BJ (cell line): Measurements from ENCODE around the gene GSDME. TPM values are rescaled to one million over a fixed set of nuclear protein-coding genes. Genes with fewer than 3 reads are reported as not detected.

ENCODE experiments used
- CTCF ChIA-PET: fragments of 350-600 bp; formaldehyde crosslinking; extraction: SDS; loops from one replicate; lab custom pipeline; 2021; ENCODE audit warnings: antibody characterized with exemption, inconsistent platforms; lab: Yijun Ruan, JAX
- POLR2A ChIA-PET: fragments of 300-600 bp; sonication (Branson Sonifier 250); formaldehyde crosslinking; extraction: SDS; loops from one replicate; lab custom pipeline; 2021; ENCODE audit warnings: antibody characterized with exemption; lab: Charles Lee
- DNase-seq: peaks from one replicate; pipeline ENCODE4 v3.0.0-alpha.2; 2011; ENCODE audit warnings: low read depth
- H3K27me3 ChIP-seq: 2 replicates; pipeline ENCODE4 v1.6.0; 2011; ENCODE audit warnings: low read length; ENCODE audit not compliant: control insufficient read depth, insufficient read depth
- H3K36me3 ChIP-seq: 2 replicates; pipeline ENCODE4 v1.5.1; 2011; ENCODE audit warnings: low read length; ENCODE audit not compliant: control insufficient read depth, insufficient read depth
- H3K4me3 ChIP-seq: 2 replicates; pipeline ENCODE4 v1.5.1; 2011; ENCODE audit warnings: low read depth, mild to moderate bottlenecking, control low read depth, low read length
- polyA minus RNA-seq: library from RNA; depleted of rRNA, polyadenylated mRNA; stranded (reverse); fragments of >200 nt; gene quantifications from 2 replicates; pipeline ENCODE4 v1.2.3, GENCODE V29; 2011; rRNA and poly(A)+ RNA removed
- polyA plus RNA-seq: library from polyadenylated mRNA; depleted of rRNA; stranded (reverse); fragments of >200 nt; gene quantifications from 2 replicates; pipeline ENCODE4 v1.2.3, GENCODE V29; 2011; rRNA removed
- TF ChIP-seq, protein P1 (sequence below): IDR thresholded peaks from 2 replicates; pipeline ENCODE4 v1.5.1; 2011; ENCODE audit warnings: low read depth, mild to moderate bottlenecking, control low read depth, inconsistent platforms, low read length, moderate library complexity; ENCODE audit not compliant: insufficient read depth

Gene GSDME
- polyA plus RNA-seq (44.3 and 47.2 TPM in 2 replicates), polyA minus RNA-seq (24.1 and 27.2 TPM in 2 replicates)

DNA sequence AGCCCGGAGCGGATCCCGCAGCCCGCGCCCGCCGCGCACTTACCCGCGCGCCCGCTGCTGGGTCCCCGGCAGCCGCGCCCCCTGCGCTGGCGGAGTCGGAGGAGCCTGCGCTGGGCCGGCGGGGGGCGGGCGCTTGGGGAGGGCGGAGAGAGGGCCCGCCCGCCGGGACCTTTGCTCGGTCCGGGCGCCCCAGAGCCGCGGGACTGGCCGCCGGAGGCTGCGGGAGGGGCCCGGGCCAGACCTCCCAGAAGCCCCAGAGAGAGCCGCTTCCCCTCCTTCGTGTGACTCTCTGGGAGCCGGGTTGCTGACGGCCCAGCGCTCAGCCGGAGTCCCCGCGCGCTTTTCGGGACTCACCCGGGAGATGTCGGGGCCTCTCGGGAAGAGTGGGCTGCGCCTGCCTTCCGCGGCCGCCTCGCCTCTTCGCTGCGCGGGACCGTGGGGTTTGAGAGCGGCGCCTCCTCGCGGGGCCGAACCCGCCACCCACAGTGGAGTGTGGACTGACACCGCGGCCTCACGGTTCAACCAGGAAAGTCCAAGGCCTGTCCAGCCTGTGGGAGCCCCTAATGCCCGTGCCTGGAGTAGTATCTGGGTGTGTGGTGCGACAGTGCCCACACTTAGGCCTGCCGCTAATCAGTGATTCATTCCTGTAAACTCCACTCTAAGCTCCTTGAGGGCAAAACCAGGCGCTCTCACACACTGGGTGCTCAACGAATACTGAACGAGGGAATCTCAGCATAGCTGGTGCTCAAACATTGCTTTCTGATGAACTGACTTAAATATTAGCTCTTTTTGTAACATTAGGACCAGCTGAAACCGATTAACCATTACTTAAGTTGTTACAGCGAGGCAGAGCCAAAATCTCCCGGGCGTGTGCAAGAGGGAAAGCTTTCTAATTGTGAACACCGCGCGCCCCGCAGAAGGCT is at the start of gene GSDME:
GSDME (minus strand) TSS at position 112 of the 923 bp plus-strand sequence. CDS start 7,690 bp downstream, outside the sequence.
- DNase-seq = peak; percentile 24
- Histone ChIP-seq H3K27me3 (no peaks in the 10 kb centered on the region), H3K36me3 (no peaks in the 10 kb centered on the region), H3K4me3 (peak within 1 kb of the TSS; percentile 73)
- TF ChIP-seq, protein P1, sequence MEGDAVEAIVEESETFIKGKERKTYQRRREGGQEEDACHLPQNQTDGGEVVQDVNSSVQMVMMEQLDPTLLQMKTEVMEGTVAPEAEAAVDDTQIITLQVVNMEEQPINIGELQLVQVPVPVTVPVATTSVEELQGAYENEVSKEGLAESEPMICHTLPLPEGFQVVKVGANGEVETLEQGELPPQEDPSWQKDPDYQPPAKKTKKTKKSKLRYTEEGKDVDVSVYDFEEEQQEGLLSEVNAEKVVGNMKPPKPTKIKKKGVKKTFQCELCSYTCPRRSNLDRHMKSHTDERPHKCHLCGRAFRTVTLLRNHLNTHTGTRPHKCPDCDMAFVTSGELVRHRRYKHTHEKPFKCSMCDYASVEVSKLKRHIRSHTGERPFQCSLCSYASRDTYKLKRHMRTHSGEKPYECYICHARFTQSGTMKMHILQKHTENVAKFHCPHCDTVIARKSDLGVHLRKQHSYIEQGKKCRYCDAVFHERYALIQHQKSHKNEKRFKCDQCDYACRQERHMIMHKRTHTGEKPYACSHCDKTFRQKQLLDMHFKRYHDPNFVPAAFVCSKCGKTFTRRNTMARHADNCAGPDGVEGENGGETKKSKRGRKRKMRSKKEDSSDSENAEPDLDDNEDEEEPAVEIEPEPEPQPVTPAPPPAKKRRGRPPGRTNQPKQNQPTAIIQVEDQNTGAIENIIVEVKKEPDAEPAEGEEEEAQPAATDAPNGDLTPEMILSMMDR = peak; percentile 25; the same call in 1 of the 2 replicates
- CTCF ChIA-PET = interaction anchor here (1.0 to 2.9 kb wide), 5 partner anchors 14 to 87 kb away, joined by 3 to 9 read pairs (median 4); no protein-coding TSS in a partner anchor
- POLR2A ChIA-PET = no interaction called here

DNA sequence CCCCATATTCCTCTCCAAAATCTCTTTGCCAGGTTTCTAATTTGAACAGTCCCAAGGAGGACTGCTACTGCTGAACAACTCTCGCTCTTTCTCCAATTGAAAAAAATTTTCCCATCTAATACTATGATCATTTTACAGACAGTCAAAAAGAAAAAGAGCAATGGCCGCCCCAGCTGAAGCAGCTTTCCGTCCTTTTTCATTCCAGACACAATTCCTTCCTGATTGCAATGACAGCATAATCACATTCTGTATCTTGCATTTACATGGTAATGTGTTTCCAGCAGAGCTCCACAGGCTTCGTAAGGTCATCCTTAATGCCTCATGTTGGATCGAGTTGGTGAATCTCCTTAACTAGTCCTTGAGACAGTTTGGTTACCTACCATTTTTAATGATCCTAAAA is 45.0 kb upstream of the GSDME start:
- Histone ChIP-seq H3K4me3 (no peak overlapping the region), H3K27me3 (no peaks in the 10 kb centered on the region), H3K36me3 (peaks cover 4% of the 10 kb centered on the region)
- CTCF ChIA-PET = interaction anchor here (0.7 to 2.5 kb wide), 6 partner anchors 9 to 296 kb away, joined by 3 to 13 read pairs (median 6); no protein-coding TSS in a partner anchor
- DNase-seq = no peak
- TF ChIP-seq, protein P1 = no peak
- POLR2A ChIA-PET = no interaction called here

DNA sequence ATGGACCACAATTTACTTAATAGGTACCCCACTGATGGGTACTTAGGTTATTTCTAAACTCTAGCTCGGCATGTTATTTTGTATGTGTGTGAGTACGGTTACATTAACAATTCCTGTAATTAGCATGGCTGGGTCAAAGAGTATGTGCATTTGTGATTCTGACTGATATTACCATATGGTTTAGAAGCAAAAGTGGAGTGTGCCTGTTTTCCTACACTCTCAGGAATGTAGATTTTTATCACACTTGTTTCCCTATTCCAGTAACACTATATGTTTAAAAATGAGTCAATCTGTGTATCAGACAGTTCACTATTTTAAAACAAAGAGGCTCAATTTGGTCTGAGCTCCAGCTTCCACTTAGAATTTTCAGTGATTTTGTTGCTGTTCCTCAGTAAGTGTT is 44.6 kb upstream of the GSDME start:
- POLR2A ChIA-PET = no interaction called here
- DNase-seq = no peak
- TF ChIP-seq, protein P1 = no peak
- no peaks in the 10 kb centered on the region for H3K27me3 ChIP-seq
- no peak overlapping the region for H3K4me3 ChIP-seq
- CTCF ChIA-PET = interaction anchor here (0.7 to 2.5 kb wide), 5 partner anchors 10 to 297 kb away, joined by 3 to 11 read pairs (median 5); no protein-coding TSS in a partner anchor
- peaks cover 4% of the 10 kb centered on the region for H3K36me3 ChIP-seq

DNA sequence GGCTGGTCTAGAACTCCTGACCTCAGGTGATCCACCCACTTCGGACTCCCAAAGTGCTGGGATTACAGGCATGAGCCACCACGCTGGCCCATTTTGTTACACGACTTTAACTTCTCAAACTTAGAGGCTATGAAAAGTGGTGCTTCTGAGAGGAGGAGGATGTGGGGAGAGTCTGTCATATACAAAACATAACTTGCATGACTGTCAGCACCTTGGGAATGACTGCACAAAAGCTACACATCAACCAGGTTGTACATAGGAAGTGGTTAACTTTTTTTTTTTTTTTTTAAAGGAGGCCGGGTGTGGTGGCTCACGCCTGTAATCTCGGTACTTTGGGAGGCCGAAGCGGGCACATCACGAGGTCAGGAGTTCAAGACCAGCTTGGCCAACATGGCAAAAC is 43.4 kb upstream of the GSDME start:
- Histone ChIP-seq H3K36me3 (peaks cover 4% of the 10 kb centered on the region), H3K27me3 (no peaks in the 10 kb centered on the region), H3K4me3 (no peak overlapping the region)
- CTCF ChIA-PET = interaction anchor here (0.5 to 2.5 kb wide), 6 partner anchors 11 to 298 kb away, joined by 3 to 15 read pairs (median 4); no protein-coding TSS in a partner anchor
- DNase-seq = no peak
- POLR2A ChIA-PET = no interaction called here
- TF ChIP-seq, protein P1 = no peak

DNA sequence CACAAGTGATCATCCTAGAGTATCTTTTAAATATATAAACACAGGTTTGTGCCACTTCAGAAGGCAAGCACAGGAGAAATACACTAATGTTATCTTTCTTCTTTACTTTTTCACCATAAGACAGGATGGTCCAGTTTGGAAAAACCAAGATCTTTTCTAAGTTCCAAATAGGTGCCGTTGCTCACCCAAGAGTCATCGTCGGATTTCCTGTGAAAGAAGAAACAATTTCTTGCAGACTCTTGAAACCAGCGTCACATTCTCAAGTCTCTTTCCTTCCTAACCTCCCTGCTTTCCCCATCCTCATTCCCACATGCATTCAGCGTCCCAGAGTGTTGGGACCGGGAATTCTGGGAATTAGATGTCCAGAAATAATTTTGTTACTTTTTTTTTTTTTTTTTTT is 42.8 kb upstream of the GSDME start:
- Histone ChIP-seq H3K36me3 (peaks cover 4% of the 10 kb centered on the region), H3K4me3 (no peak overlapping the region), H3K27me3 (no peaks in the 10 kb centered on the region)
- TF ChIP-seq, protein P1 = no peak
- CTCF ChIA-PET = interaction anchor here (2.1 to 2.3 kb wide), 2 partner anchors 12 to 294 kb away, joined by 10 to 15 read pairs; no protein-coding TSS in a partner anchor
- POLR2A ChIA-PET = no interaction called here
- DNase-seq = no peak
